ENCODE data around the gene MDH1.

DNA sequence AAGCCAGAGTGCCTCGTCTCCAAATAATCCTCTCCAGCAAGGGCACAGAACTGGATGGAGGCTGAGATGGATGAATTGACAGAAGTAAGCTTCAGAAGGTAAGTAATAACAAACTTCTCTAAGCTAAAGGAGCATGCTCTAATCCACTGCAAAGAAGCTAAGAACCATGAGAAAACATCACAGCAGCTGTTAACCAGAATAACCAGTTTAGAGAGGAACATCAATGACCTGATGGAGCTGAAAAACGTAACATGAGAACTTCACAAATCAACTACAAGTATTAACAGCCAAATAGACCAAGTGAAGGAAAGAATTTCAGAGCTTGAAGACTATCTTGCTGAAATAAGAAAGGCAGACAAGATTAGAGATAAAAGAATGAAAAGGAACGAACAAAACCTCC lies 32.8 kb upstream of the MDH1 start:
- TF ChIP-seq, protein P1, sequence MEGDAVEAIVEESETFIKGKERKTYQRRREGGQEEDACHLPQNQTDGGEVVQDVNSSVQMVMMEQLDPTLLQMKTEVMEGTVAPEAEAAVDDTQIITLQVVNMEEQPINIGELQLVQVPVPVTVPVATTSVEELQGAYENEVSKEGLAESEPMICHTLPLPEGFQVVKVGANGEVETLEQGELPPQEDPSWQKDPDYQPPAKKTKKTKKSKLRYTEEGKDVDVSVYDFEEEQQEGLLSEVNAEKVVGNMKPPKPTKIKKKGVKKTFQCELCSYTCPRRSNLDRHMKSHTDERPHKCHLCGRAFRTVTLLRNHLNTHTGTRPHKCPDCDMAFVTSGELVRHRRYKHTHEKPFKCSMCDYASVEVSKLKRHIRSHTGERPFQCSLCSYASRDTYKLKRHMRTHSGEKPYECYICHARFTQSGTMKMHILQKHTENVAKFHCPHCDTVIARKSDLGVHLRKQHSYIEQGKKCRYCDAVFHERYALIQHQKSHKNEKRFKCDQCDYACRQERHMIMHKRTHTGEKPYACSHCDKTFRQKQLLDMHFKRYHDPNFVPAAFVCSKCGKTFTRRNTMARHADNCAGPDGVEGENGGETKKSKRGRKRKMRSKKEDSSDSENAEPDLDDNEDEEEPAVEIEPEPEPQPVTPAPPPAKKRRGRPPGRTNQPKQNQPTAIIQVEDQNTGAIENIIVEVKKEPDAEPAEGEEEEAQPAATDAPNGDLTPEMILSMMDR (IDR thresholded peaks at IDR 0.05; ENCODE audit: low read depth, low read length, missing input control), result no peak
- no peak for TF ChIP-seq YY1 (IDR thresholded peaks at IDR 0.05)
- TF ChIP-seq, protein P2, sequence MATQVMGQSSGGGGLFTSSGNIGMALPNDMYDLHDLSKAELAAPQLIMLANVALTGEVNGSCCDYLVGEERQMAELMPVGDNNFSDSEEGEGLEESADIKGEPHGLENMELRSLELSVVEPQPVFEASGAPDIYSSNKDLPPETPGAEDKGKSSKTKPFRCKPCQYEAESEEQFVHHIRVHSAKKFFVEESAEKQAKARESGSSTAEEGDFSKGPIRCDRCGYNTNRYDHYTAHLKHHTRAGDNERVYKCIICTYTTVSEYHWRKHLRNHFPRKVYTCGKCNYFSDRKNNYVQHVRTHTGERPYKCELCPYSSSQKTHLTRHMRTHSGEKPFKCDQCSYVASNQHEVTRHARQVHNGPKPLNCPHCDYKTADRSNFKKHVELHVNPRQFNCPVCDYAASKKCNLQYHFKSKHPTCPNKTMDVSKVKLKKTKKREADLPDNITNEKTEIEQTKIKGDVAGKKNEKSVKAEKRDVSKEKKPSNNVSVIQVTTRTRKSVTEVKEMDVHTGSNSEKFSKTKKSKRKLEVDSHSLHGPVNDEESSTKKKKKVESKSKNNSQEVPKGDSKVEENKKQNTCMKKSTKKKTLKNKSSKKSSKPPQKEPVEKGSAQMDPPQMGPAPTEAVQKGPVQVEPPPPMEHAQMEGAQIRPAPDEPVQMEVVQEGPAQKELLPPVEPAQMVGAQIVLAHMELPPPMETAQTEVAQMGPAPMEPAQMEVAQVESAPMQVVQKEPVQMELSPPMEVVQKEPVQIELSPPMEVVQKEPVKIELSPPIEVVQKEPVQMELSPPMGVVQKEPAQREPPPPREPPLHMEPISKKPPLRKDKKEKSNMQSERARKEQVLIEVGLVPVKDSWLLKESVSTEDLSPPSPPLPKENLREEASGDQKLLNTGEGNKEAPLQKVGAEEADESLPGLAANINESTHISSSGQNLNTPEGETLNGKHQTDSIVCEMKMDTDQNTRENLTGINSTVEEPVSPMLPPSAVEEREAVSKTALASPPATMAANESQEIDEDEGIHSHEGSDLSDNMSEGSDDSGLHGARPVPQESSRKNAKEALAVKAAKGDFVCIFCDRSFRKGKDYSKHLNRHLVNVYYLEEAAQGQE (IDR thresholded peaks at IDR 0.05), result no peak
- TF ChIP-seq TAF1 (conservative IDR thresholded peaks at IDR 0.05), result no peak
- no peak for TF ChIP-seq ATF3 (IDR thresholded peaks at IDR 0.05)
- no peak for TF ChIP-seq NR2F2 (IDR thresholded peaks at IDR 0.05)
- TF ChIP-seq FOXA1 (IDR thresholded peaks at IDR 0.05), result no peak
- no peak for TF ChIP-seq SP1 (IDR thresholded peaks at IDR 0.05)
- TF ChIP-seq EGR1 (IDR thresholded peaks at IDR 0.05; ENCODE audit: low read depth in 2 of 2), result no peak
- no peak for TF ChIP-seq RXRA (IDR thresholded peaks at IDR 0.05)
